CD4-positive, alpha-beta T cell treated with Interleukin-4 for 4 hours (primary cell): Measurements from ENCODE around the gene ENKD1.

Experiments used
- DNase-seq: peaks from one replicate; pipeline ENCODE4 v3.0.0-alpha.2; 2020

The ENKD1 gene

GRCh38 chr16:67678354-67679023 lies 11.9 kb upstream of the ENKD1 start:
- no peak for DNase-seq

- DNase-seq = no peak
Measured at GRCh38 chr16:67677712-67678111, 11.2 kb upstream of the ENKD1 start.

GRCh38 chr16:67676939-67677338 lies 10.4 kb upstream of the ENKD1 start:
- no peak for DNase-seq

GRCh38 chr16:67676516-67676915 lies 10.0 kb upstream of the ENKD1 start:
- no peak for DNase-seq

GRCh38 chr16:67675999-67676398 lies 9.4 kb upstream of the ENKD1 start:
- DNase-seq = no peak

- no peak for DNase-seq
Measured at GRCh38 chr16:67675579-67675935, 9.0 kb upstream of the ENKD1 start.

GRCh38 chr16:67674851-67675578 lies 8.5 kb upstream of the ENKD1 start:
- no peak for DNase-seq

GRCh38 chr16:67673712-67674580 lies 7.4 kb upstream of the ENKD1 start:
- no peak for DNase-seq

GRCh38 chr16:67672739-67673662 lies 6.5 kb upstream of the ENKD1 start:
- peak; percentile 44 for DNase-seq

- DNase-seq = no peak
Measured at GRCh38 chr16:67672306-67672705, 5.8 kb upstream of the ENKD1 start.

GRCh38 chr16:67669499-67670101 lies 3.0 kb upstream of the ENKD1 start:
- DNase-seq = no peak

- DNase-seq = no peak
Measured at GRCh38 chr16:67668495-67669157, 2.1 kb upstream of the ENKD1 start.

GRCh38 chr16:67667817-67668494 lies 1.4 kb upstream of the ENKD1 start:
- DNase-seq = peak; percentile 83

- no peak for DNase-seq
Measured at GRCh38 chr16:67667453-67667816, 885 bp upstream of the ENKD1 start.

GRCh38 chr16:67666032-67666551 lies 458 bp downstream of the ENKD1 start:
- no peak for DNase-seq

GRCh38 chr16:67665598-67665997 lies 952 bp downstream of the ENKD1 start:
- DNase-seq = no peak

GRCh38 chr16:67664871-67665270 lies 1.7 kb downstream of the ENKD1 start:
- DNase-seq = no peak

GRCh38 chr16:67664258-67664657 lies 2.3 kb downstream of the ENKD1 start:
- no peak for DNase-seq

- DNase-seq = no peak
Measured at GRCh38 chr16:67663877-67664222, 2.7 kb downstream of the ENKD1 start.

- no peak for DNase-seq
Measured at GRCh38 chr16:67663151-67663876, 3.2 kb downstream of the ENKD1 start.
